DND-41 (cell line): Measurements from ENCODE around the gene EXOC4.
A peak's percentile ranks its signal among the peaks of the same experiment; 100 is the strongest.

ENCODE experiments used
- ATAC-seq: fragments of 200-7000 bp; cut with Tn5 transposase; 3 replicates; pipeline ENCODE4 v1.9.1; 2021; ENCODE audit warnings: low read depth; ENCODE audit not compliant: insufficient read depth
- DNase-seq: peaks from one replicate; pipeline ENCODE4 v3.0.0-alpha.2; 2020
- H2AFZ ChIP-seq: 2 replicates; pipeline ENCODE4 v1.6.0; 2012; ENCODE audit warnings: low read depth, low read length
- H3K27ac ChIP-seq: 2 replicates; pipeline ENCODE4 v1.5.1; 2012; ENCODE audit warnings: low read length, inconsistent platforms
- H3K27me3 ChIP-seq: fragments of 200-600 bp; sonication (generic); 2 replicates; pipeline ENCODE4 v1.6.0; 2012; ENCODE audit warnings: low read length, mild to moderate bottlenecking, inconsistent platforms; ENCODE audit not compliant: insufficient read depth, poor library complexity
- H3K36me3 ChIP-seq: 2 replicates; pipeline ENCODE4 v1.5.1; 2012; ENCODE audit warnings: low read length, inconsistent platforms; ENCODE audit not compliant: insufficient read depth
- H3K4me1 ChIP-seq: 2 replicates; pipeline ENCODE4 v1.5.1; 2012; ENCODE audit warnings: mild to moderate bottlenecking, low read length; ENCODE audit not compliant: insufficient read depth
- H3K4me2 ChIP-seq: 2 replicates; pipeline ENCODE4 v1.6.0; 2012; ENCODE audit warnings: mild to moderate bottlenecking, moderate library complexity, low read length, inconsistent platforms; ENCODE audit not compliant: insufficient read depth
- H3K4me3 ChIP-seq, 2 experiments: fragments of 200-600 bp in 1 of 2; shearing (Covaris generic) in 1 of 2; 2 replicates each; pipeline ENCODE4 v1.5.1; 2012 to 2016; ENCODE audit warnings: inconsistent platforms in 2 of 2, low read length in 2 of 2, mild to moderate bottlenecking in 2 of 2, low read depth in 1 of 2, moderate library complexity in 1 of 2
- H3K79me2 ChIP-seq: 2 replicates; pipeline ENCODE4 v1.6.0; 2012; ENCODE audit warnings: low read length, inconsistent platforms; ENCODE audit not compliant: insufficient read depth
- H3K9ac ChIP-seq: 2 replicates; pipeline ENCODE4 v1.6.0; 2012; ENCODE audit warnings: low read depth, mild to moderate bottlenecking, inconsistent platforms, low read length, moderate library complexity
- H3K9me3 ChIP-seq: 2 replicates; pipeline ENCODE4 v1.5.1; 2012; ENCODE audit warnings: low read length, moderate library complexity, mild to moderate bottlenecking, inconsistent platforms; ENCODE audit not compliant: insufficient read depth, severe bottlenecking
- H4K20me1 ChIP-seq: 2 replicates; pipeline ENCODE4 v1.6.0; 2012; ENCODE audit warnings: low read length; ENCODE audit not compliant: insufficient read depth
- CTCF ChIP-seq: IDR thresholded peaks from 2 replicates; pipeline ENCODE4 v1.5.1; 2012; ENCODE audit warnings: borderline replicate concordance, low read length, moderate library complexity, mild to moderate bottlenecking; ENCODE audit not compliant: poor library complexity, severe bottlenecking; ENCODE audit errors: extremely low read depth
- EZH2 ChIP-seq: IDR thresholded peaks from 3 replicates; pipeline ENCODE4 v1.6.1; 2012; ENCODE audit warnings: borderline replicate concordance, low read depth, mild to moderate bottlenecking, moderate library complexity, low read length, inconsistent platforms; ENCODE audit not compliant: severe bottlenecking

The EXOC4 gene

GRCh38 chr7:133489906-133490305, 237.0 kb downstream of the EXOC4 start:
- peaks cover 39% of the 10 kb centered on the region for H3K4me1 ChIP-seq
- H3K9me3 ChIP-seq = no peaks in the 10 kb centered on the region
- DNase-seq (no peak), ATAC-seq (no peak)
- no peak for TF ChIP-seq EZH2
- no peak for TF ChIP-seq CTCF
- H3K9ac ChIP-seq = no peak overlapping the region
- peaks cover 12% of the 10 kb centered on the region for H3K36me3 ChIP-seq
- no peak overlapping the region for H2AFZ ChIP-seq
- H3K79me2 ChIP-seq = peaks cover 4% of the 10 kb centered on the region
- H4K20me1 ChIP-seq = no peaks in the 10 kb centered on the region
- H3K4me3 ChIP-seq = no peak overlapping the region
- peak overlapping the region; percentile 1 for H3K27ac ChIP-seq
- no peaks in the 10 kb centered on the region for H3K27me3 ChIP-seq
- no peak overlapping the region for H3K4me2 ChIP-seq

- no peak overlapping the region for H3K4me3 ChIP-seq
- DNase-seq (no peak), ATAC-seq (peak; percentile 47; the same call in 1 of the 3 replicates)
- peak overlapping the region; percentile 43 for H3K27ac ChIP-seq
- no peaks in the 10 kb centered on the region for H3K27me3 ChIP-seq
- no peaks in the 10 kb centered on the region for H3K9me3 ChIP-seq
- H3K4me1 ChIP-seq = peaks cover 27% of the 10 kb centered on the region
- H2AFZ ChIP-seq = no peak overlapping the region
- H3K9ac ChIP-seq = no peak overlapping the region
- TF ChIP-seq CTCF = no peak
- no peak for TF ChIP-seq EZH2
- no peaks in the 10 kb centered on the region for H4K20me1 ChIP-seq
- H3K4me2 ChIP-seq = no peak overlapping the region
- no peaks in the 10 kb centered on the region for H3K79me2 ChIP-seq
- H3K36me3 ChIP-seq = peaks cover 12% of the 10 kb centered on the region
Observed at GRCh38 chr7:133491201-133491691, 238.4 kb downstream of the EXOC4 start.

GRCh38 chr7:133491846-133492652, 239.2 kb downstream of the EXOC4 start:
- Histone ChIP-seq H4K20me1 (no peaks in the 10 kb centered on the region), H3K36me3 (peaks cover 12% of the 10 kb centered on the region), H3K27me3 (no peaks in the 10 kb centered on the region), H3K4me3 (no peak overlapping the region), H3K9ac (no peak overlapping the region), H3K4me1 (peaks cover 27% of the 10 kb centered on the region), H3K79me2 (no peaks in the 10 kb centered on the region), H3K4me2 (no peak overlapping the region), H3K9me3 (no peaks in the 10 kb centered on the region), H2AFZ (no peak overlapping the region), H3K27ac (peak overlapping the region; percentile 43; the same call in 1 of the 2 replicates)
- TF ChIP-seq CTCF (no peak), EZH2 (no peak)
- DNase-seq (no peak), ATAC-seq (peak; percentile 69)
